Stimulated activated effector memory CD8-positive, alpha-beta T cell treated with anti-CD3 and anti-CD28 coated beads, Interleukin-12 subunit alpha, Interleukin-12 subunit beta, amount 100 ng/mL, for 72 hours (primary cell): Measurements from ENCODE around the gene GLIS2.
A peak's percentile ranks its signal among the peaks of the same experiment; 100 is the strongest.

Experiments
- ATAC-seq: fragments of 150-1000 bp; cut with Tn5 transposase; 2 replicates; pipeline ENCODE4 v1.10.0; 2021
- DNase-seq, 2 donors: peaks; one replicate each; pipeline ENCODE4 v3.0.0; 2021 to 2022; ENCODE audit warnings: low spot score in 2 of 2
- H3K27ac Mint-ChIP-seq: one replicate; pipeline ENCODE4 v1.8.0; 2022; ENCODE audit warnings: mild to moderate bottlenecking, mixed read lengths
- H3K36me3 Mint-ChIP-seq: one replicate; pipeline ENCODE4 v1.8.0; 2022; ENCODE audit warnings: mild to moderate bottlenecking, mixed read lengths
- H3K4me1 Mint-ChIP-seq: one replicate; pipeline ENCODE4 v1.8.0; 2022; ENCODE audit warnings: mixed read lengths
- H3K4me3 Mint-ChIP-seq: one replicate; pipeline ENCODE4 v1.8.0; 2022; ENCODE audit warnings: mild to moderate bottlenecking, mixed read lengths
- H3K9me3 Mint-ChIP-seq: one replicate; pipeline ENCODE4 v1.8.0; 2022; ENCODE audit warnings: mixed read lengths

Gene GLIS2

DNA sequence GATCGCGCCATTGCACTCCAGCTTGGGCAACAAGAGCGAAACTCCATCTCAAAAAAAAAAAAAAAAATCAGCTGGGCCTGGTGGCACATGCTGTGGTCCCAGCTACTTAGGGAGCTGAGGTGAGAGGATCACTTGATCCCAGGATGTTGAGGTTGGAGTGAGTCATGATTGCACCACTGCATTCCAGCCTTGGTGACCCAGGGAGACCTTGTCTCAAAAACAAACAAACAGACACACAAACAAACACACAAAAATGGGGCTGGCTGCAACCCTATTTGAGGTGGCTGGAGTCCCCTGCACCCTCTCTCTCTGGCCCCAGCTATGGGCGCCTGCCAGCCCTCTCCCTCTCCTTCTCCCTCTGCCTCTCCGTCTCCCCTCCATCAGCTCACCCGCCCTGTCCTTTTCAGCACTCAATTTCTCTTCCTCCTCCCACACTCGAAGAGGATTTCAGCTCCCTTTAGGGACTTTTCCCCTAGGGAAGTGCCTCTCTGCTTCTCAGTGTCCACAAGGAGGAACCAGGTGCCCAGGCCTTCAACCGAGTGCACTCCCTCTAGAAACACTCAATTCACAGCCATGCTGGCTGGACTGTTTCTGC, 25.5 kb upstream of the GLIS2 start:
- Mint-ChIP-seq H3K36me3 (no peaks in the 10 kb centered on the region), H3K4me3 (no peak overlapping the region), H3K27ac (peak overlapping the region; percentile 63), H3K9me3 (no peaks in the 10 kb centered on the region), H3K4me1 (peaks cover 17% of the 10 kb centered on the region)
- DNase-seq (no peak), ATAC-seq (no peak)

DNA sequence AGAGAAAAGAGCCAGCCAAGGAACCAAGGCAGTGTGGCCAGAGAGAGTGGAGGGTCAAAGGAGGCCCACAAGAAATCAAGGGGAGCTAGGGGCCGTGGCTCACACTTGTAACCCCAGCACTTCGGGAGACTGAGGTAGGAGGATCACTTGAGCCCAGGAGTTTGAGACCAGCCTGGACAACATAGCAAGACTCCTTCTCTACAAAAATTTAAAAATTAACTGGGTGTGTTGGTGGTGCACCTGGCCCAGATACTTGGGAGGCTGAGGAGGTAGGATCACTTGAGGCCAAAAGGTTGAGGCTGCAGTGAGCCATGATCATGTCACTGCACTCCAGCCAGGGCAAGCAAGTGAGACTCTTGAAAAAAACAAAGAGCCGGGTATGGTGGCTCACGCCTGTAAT, 24.2 kb upstream of the GLIS2 start:
- H3K4me3 Mint-ChIP-seq: no peak overlapping the region
- no peaks in the 10 kb centered on the region for H3K36me3 Mint-ChIP-seq
- H3K4me1 Mint-ChIP-seq: peaks cover 17% of the 10 kb centered on the region
- DNase-seq: no peak
- no peak for ATAC-seq
- H3K9me3 Mint-ChIP-seq: no peaks in the 10 kb centered on the region
- no peak overlapping the region for H3K27ac Mint-ChIP-seq

DNA sequence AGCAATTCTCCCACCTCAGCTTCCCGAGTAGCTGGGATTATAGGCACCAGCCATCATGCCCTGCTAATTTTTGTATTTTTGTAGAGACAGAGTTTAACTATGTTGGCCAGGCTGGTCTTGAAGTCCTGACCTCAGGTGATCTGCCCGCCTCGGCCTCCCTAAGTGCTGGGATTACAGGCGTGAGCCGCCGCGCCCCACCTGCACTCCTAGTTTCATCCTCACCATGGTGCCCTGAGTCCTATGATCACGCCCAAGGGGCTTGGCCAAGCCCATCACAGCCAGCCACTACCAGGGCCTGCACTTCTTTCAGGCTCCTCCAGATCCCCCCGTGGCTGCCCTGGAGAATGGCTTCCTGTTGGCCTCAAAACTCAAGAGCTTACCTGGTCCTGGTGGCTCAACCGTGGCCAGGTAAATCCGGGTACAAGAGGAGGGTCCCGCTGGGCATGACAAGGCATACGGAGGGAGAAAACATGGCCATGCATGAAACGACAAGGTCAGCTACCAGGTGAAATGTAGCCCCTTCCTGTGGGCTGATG, 22.6 kb upstream of the GLIS2 start:
- peaks cover 11% of the 10 kb centered on the region for H3K4me1 Mint-ChIP-seq
- ATAC-seq (no peak), DNase-seq (no peak)
- no peak overlapping the region for H3K27ac Mint-ChIP-seq
- H3K9me3 Mint-ChIP-seq: no peaks in the 10 kb centered on the region
- no peaks in the 10 kb centered on the region for H3K36me3 Mint-ChIP-seq
- no peak overlapping the region for H3K4me3 Mint-ChIP-seq

DNA sequence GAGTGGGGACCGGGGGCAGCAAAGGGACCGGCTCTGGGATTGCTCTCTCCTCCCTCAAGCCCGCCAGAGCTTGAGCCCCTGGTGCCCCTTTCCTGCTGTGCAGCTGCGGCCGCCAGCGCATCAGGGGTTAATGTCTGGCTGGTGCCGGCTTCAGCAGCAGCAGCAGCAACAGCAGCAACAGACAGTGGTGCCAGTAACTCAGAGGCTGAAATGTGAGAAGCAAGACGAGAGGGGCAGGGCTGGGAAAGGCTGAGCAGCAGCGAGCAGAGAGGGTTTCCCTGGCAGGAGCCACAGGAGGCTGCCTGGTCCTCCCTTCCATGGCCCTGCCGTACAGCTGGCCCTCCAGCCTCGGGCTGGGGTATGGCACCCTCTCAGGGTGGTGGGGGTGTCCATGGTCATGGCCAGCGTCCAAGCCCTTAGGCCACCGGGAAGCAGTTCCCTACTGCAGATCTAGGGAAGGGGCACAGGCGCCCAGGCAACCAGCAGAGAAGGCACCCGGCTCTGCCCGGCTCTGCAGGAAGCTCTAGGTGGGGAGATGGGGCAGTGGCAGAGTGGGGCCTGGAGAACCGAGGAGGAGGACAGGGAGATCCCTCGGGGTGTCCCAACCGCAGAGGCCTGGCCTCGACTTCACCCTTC, 21.9 kb upstream of the GLIS2 start:
- no peak for DNase-seq
- no peaks in the 10 kb centered on the region for H3K36me3 Mint-ChIP-seq
- no peak overlapping the region for H3K27ac Mint-ChIP-seq

DNA sequence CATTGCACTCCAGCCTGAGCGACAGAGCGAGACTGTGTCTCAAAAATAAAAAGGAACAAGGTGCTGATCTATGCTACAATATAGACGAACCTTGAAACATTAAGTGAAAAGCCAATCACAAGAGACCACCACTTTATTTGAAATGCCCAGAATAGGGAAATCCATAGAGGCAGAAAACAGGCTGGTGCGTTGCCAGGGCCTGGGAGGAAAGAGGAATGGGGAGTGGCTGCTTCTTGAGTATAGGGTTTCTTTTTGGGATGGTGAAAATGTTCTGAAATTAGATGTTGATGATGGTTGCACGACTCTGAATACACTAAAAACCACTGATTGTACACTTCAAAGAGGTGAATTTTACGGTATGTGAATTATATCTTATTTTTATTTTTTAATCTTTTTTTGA, 20.3 kb upstream of the GLIS2 start:
- Mint-ChIP-seq H3K36me3 (no peaks in the 10 kb centered on the region), H3K27ac (no peak overlapping the region), H3K4me1 (peaks cover 8% of the 10 kb centered on the region), H3K4me3 (no peak overlapping the region), H3K9me3 (no peaks in the 10 kb centered on the region)
- no peak for ATAC-seq
- DNase-seq: no peak

More for the DNA sequence above, 21.9 kb upstream of the GLIS2 start:
- Mint-ChIP-seq H3K9me3 (no peaks in the 10 kb centered on the region), H3K4me1 (peaks cover 8% of the 10 kb centered on the region), H3K4me3 (no peak overlapping the region)
- ATAC-seq: peak; percentile 34

DNA sequence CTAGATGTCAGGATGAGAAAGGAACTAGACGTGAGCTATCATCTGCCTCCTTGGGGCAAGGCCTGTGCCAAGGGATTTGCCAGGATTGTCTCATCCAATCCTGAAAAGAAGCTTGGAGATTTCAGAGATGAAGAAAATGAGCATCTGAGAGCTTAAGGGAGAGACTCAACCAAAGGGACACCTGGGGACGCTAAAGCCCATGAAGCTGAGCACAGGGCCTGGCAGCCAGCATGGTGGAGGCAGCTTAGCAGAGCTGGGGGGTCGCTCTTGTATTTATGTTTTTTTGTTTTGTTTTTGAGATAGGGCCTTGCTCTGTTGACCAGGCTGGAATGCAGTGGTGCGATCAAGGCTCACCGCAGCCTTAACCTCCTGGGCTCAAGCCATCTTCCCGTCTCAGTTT, 18.4 kb upstream of the GLIS2 start:
- Mint-ChIP-seq H3K4me1 (peaks cover 8% of the 10 kb centered on the region), H3K36me3 (peaks cover 5% of the 10 kb centered on the region), H3K9me3 (no peaks in the 10 kb centered on the region), H3K27ac (no peak overlapping the region), H3K4me3 (no peak overlapping the region)
- no peak for DNase-seq
- no peak for ATAC-seq

DNA sequence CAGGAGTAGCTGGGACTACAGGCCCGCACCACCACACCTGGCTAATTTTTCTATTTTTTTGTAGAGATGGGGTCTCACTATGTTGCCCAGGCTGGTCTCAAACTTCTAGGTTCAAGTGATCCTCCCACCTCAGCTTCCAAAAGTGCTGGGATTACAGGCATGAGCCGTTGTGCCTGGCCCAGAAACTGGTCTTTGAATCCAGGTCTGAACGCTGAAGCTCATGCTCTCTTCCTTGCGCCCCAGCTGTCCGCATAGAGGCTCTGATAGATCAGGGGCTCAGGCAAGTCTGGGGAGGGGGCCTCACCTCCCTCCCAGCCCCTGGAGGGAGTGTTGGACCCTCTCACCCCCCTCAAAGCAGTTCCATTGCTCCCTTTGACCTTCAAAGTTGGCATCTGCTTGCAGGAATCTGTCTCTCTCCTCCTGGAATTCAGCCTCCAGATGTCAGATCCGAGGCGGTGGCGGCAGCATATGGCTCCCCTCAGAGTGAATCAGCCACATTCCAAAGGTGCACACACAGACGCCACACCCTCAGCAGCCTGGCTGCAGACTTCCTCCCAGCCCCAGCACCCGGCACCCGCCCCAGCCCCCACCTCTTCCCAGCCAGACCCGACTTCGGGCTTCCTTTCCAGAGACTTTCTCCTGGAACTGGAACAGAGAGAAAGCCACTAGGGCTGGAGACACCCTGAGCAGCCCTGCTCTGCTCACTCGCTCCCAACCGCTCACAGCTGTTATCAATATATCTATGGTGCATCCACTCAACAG, 16.9 kb upstream of the GLIS2 start:
- H3K9me3 Mint-ChIP-seq: no peaks in the 10 kb centered on the region
- H3K36me3 Mint-ChIP-seq: peaks cover 5% of the 10 kb centered on the region
- H3K4me3 Mint-ChIP-seq: no peak overlapping the region
- no peak overlapping the region for H3K27ac Mint-ChIP-seq
- ATAC-seq (no peak), DNase-seq (no peak)
- peaks cover 3% of the 10 kb centered on the region for H3K4me1 Mint-ChIP-seq

DNA sequence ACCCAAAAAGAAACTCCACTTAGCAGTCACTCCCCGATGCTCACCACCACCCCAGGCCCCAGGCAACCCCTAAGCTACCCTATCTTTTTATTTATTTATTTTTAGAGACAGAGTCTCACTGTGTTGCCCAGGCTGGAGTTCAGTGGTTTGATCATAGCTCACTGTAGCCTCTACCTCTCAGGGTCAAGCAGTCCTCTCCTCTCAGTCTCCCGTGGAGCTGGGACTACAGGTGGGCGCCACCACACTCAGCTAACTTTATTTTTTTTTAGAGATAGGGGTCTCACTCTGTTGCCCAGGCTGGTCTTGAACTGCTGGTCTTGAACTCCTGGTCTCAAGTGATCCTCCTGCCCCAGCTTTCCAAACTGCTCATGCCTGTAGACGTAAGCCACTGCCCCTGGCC, 14.7 kb upstream of the GLIS2 start:
- DNase-seq (no peak), ATAC-seq (no peak)
- no peak overlapping the region for H3K4me3 Mint-ChIP-seq
- H3K4me1 Mint-ChIP-seq: peaks cover 9% of the 10 kb centered on the region
- H3K36me3 Mint-ChIP-seq: peaks cover 5% of the 10 kb centered on the region
- no peak overlapping the region for H3K27ac Mint-ChIP-seq
- no peaks in the 10 kb centered on the region for H3K9me3 Mint-ChIP-seq

DNA sequence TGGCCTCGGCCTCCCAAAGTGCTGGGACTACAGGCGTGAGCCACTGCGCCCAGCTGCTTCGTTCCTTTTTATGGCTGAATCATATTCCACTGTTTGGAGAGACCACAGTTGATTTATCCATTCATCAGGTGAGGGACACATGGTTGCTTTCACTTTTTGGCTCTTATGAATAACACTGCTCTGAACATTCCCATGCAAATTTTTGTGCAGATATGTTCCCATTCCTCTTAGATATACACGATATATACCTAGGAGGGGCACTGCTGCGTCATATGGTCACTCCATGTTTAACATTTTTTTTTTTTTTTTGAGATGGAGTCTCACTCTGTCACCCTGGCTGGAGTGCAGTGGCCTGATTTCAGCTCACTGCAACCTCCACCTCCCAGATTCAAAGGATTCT, 13.9 kb upstream of the GLIS2 start:
- Mint-ChIP-seq H3K27ac (no peak overlapping the region), H3K36me3 (peaks cover 9% of the 10 kb centered on the region), H3K9me3 (no peaks in the 10 kb centered on the region), H3K4me1 (peaks cover 17% of the 10 kb centered on the region), H3K4me3 (no peak overlapping the region)
- ATAC-seq: no peak
- no peak for DNase-seq

DNA sequence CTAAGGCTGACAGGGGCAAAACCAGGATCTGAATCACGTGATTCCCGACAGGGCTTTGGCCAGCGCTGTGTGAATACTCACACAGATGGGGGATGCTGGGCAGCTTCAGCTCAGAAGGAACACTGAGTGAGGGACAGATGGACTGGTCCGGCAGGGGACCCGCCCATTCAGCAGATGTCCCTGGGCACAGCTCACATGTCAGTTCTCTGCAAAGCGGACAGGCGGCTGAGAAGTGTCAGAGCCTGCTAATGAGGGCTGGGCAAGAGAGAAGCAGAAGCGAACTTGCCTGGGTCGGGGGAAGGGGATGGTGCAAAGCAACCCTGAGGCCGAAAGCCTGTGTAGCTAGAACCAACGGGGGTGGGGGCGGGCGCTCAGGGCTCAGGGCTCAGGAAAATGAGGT, 11.9 kb upstream of the GLIS2 start:
- DNase-seq (no peak), ATAC-seq (no peak)
- Mint-ChIP-seq H3K36me3 (peaks cover 15% of the 10 kb centered on the region), H3K4me3 (no peak overlapping the region), H3K4me1 (peaks cover 24% of the 10 kb centered on the region), H3K9me3 (peaks cover 3% of the 10 kb centered on the region), H3K27ac (peak overlapping the region; percentile 54)

DNA sequence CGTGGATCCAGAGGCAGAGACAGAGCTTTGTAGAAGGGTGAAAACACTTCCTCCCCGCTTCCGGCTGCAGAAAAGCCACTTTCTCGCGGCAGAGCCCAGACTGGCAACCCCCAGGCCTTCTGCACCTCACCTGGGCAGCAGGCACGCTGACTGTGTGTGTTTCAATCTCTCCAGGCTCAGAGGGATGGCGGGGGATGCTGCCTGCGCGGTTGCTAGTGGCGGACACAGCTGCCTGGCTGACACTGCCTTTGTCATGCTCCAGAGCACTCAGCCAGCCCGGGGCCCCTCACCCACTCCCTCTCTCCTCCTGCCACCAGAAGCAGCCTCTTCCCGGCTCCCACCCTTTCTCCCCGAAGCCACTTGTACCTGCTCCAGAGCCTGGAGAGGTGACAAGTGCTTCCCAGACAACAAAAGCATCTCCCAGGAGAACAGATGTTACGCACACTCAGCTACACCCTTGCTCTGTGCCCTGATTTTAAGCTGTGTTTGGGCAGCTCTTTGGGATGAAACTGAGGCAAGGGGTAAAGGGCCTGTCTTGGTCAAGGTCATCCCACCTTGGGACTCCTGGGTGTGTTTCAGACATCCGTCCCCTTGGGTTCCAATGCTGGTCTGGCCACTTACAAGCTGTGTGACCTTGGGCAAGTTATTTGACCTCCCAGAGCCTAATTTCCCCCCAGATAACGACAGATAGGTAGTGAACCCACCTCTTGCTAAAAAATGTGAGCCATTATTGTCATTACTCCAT, 9.2 kb upstream of the GLIS2 start:
- H3K4me3 Mint-ChIP-seq: peak overlapping the region; percentile 93
- DNase-seq: peak in 1 of 2 donors; percentile 56
- peaks cover 3% of the 10 kb centered on the region for H3K9me3 Mint-ChIP-seq
- peaks cover 10% of the 10 kb centered on the region for H3K36me3 Mint-ChIP-seq
- H3K4me1 Mint-ChIP-seq: peaks cover 28% of the 10 kb centered on the region
- ATAC-seq: peak; percentile 6
- H3K27ac Mint-ChIP-seq: peak overlapping the region; percentile 98

DNA sequence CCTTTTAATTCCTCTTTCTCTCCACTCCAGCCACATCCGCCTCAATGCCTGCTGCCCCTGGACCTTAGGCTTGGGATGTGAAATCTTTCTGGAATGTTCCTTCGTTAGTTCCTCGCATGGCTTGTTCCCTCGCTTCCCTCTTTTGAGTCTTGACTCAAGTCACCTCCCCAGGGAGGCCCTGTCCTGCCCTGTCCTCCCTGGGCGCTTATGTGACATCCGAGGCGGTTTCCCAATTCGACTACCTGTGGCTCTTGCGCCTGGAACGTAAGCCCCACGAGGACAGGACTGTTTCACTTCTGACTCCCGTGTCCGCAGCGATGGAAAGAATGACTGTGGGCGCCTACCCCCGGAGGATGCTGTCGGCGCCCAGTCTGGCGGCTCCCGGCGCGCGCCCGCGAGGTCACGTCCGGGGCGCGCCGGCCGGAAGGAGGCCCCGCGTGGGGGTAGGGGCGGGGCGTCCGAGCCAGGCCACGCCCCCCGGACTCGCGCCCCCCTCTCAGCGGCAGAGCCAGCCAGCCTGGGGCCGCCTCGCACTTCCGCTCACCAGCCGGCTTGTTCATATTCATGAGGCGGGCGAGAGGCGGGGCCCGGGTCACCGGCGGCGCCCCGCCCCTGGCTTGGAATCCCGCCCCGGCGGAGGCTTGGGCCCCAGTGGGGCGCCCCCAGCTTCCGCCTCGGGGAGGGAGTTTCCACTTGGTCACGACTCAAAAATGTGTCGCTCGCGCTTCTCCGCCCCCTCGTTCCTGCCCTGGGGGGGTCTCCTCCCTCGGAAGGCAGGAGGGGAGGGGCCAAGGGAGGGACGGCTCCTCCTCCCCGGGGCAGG, 8.4 kb upstream of the GLIS2 start:
- Mint-ChIP-seq H3K4me3 (peak overlapping the region; percentile 93), H3K9me3 (peaks cover 3% of the 10 kb centered on the region), H3K27ac (peak overlapping the region; percentile 98), H3K36me3 (peaks cover 10% of the 10 kb centered on the region), H3K4me1 (peaks cover 28% of the 10 kb centered on the region)
- DNase-seq (peak; percentile 94 to 97), ATAC-seq (peak; percentile 95)

DNA sequence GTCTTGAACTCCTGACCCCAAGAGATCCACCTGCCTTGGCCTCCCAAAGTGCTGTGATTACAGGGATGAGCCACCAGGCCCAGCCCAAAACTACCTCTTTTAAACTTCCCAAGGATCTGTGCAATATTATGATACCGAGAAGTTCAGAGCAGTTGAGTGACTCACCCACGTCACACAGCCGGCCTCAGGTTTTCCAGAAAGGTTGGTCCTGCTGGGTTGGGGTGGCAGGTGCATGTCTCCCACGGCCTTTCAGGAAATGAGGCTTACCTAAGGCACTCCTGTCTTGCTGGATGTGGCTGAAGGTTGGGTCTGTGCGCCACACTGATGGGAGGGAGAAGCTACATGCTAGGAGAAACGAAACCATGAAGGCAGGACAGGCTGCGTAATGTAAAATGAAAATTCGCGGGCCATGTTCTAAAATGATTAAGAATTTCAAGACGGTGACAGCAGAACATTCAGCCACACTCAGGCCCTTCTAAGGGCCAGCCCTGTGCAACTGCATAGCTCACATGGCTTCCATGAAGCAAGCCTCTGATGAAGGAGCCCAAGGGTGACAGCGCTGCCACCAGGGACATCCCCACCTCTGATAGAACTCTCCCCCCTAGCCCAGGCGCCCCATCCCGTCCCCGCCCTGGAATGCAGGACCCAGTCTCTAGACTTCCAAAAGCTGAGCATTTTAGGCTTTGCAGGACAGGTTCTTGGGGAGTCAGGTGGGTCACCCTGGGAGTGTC, 6.6 kb upstream of the GLIS2 start:
- Mint-ChIP-seq H3K27ac (no peak overlapping the region), H3K9me3 (peaks cover 3% of the 10 kb centered on the region), H3K36me3 (peaks cover 10% of the 10 kb centered on the region), H3K4me1 (peaks cover 27% of the 10 kb centered on the region), H3K4me3 (peak overlapping the region; percentile 93)
- DNase-seq (peak in 1 of 2 donors; percentile 48), ATAC-seq (no peak)

DNA sequence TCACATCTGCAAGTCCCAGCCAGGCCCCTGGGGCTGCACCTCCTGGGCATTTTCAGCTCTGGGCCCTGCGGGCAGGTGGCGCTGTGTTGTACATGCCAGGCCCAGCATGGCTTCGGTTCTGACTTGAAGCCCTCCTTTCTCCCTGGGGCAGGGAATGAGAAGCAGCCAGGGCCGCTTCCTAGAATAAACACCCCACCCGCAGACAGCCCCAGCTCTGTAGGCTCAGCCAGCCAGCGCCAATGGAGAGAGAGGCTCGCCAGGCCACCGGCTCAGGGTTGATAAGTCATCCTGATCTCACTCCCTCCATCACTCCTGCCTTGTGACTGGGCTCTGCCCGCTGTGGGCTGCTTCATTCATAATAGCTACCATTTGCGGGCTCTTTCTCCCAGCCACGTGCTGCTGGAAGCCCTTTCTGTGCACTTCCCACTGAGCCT, 6.0 kb upstream of the GLIS2 start:
- Mint-ChIP-seq H3K4me3 (no peak overlapping the region), H3K4me1 (peaks cover 33% of the 10 kb centered on the region), H3K9me3 (peaks cover 3% of the 10 kb centered on the region), H3K27ac (no peak overlapping the region), H3K36me3 (peaks cover 15% of the 10 kb centered on the region)
- DNase-seq: peak in 1 of 2 donors; percentile 61
- no peak for ATAC-seq
